ENCODE measurements around the gene TPRN.

The TPRN gene

GRCh38 chr9:137188086-137188489, 12.5 kb downstream of the TPRN start:
- no peak for DNase-seq

GRCh38 chr9:137187386-137187785, 13.2 kb downstream of the TPRN start:
- DNase-seq: no peak

GRCh38 chr9:137186385-137186784, 14.2 kb downstream of the TPRN start:
- no peak for DNase-seq

DNA sequence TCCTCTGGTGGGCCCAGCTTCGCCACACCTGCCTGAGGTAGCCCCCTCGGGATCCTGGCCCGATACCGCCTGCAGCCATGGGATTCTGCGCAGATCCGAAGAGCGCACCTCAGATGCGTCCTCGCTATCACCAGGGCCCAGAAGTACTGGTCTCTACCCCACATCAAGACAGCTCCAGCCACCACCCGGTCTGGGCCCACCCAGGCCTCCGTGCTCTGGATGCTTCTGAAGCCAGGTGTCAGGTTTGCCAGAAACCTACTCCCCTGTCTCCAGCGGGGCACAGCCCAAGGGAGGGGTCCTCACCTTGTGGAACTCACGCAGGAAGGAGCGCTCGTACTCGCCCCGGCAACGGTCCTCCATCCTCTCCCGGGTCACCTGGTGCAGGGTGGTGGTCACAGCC, 14.6 kb downstream of the TPRN start:
- DNase-seq: no peak

DNA sequence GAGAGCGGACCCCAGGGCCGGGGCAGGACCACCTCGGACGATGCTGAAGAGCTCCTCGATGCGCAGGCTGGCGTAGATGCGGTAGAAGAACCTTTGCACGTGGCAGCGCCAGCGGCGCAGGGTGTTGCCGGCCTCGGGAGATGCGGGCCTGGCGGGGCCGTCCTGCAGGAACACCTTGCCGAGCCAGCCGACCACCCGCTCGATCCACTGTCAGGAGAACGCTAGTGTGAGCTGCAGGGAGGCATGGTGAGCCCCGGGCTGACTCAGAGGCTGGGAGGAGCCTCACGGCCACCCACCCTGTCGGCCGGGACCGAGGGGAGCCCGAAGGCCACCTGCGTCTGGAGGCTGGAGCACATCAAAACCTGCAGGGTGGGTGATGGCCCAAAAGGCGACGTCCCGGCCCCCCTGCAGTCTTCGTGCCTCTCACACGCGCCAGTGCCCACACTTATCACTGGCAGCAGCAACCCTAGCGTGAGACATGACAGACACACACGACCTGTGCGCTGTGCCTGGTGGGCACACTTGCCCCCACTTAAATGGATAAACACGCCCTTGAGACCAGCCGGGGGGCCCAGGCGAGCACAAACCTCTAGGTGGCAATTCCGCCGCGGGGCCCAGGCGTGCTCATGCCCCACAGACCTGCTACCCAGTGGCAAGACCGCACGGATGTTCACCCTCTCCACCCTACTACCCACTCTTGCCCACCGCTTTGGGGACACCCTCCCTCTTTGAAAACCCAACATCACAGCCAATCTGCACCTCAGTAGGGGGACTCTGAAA, 15.5 kb downstream of the TPRN start:
- DNase-seq: no peak

- DNase-seq: no peak
Measured at GRCh38 chr9:137183980-137184595, 16.5 kb downstream of the TPRN start.

DNA sequence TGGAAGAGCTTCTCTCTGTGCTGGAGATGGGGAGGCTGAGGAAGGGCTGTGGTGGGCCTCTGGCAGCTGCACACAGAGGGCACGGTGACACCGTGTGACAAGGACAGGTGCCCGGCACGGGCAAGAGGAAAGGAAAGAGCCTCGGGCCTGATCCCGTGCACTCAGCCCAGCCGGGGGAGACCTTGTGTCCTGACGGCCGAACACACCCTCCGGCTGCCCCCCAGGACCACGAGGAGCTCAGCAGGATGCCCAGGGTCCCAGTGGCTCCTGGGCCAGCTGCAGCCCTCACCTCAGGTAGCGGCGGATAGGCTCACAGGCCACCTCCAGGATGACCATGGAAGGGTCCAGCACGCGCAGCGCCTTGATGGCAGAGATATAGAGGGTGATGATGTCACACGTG, 17.7 kb downstream of the TPRN start:
- DNase-seq: no peak

DNA sequence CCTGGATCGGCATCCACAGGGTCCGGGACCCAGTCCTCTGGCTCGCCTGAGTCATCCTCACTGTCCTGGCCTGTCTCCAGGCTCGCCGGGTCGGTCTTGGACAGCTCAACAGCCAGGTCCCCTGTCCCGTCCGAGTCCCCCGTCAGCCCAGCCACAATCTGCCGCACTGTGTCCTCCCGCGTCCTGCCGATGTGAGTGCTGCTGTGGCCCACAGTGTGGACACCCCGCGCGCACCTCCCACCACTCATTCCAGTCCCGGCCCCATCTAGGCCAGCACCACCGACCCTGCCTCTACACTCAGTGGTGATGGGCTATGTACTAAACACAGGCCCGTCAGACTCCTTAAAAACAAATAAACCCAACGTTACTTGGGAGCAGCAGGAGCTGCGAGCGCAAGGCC, 18.9 kb downstream of the TPRN start:
- no peak for DNase-seq

DNA sequence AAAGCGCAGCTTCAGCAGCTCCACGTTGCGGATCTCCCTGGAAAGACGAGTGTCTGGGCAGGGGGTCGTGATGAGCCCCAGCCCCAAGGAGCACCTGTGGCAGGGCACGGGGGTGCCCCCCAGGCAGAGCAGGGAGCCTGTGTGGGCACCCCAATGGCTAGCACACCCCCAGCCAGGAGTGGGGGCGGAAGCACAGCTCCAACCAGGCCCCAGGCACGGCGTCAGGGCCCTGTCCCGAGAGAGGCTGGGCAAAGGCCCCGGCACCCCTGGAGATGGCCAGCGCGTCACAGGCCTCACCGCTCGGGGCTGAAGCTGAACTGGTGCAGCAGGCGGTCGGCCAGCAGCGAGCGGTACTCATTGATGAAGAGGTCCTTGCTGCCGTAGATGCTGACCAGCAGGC, 20.1 kb downstream of the TPRN start:
- DNase-seq: no peak

DNA sequence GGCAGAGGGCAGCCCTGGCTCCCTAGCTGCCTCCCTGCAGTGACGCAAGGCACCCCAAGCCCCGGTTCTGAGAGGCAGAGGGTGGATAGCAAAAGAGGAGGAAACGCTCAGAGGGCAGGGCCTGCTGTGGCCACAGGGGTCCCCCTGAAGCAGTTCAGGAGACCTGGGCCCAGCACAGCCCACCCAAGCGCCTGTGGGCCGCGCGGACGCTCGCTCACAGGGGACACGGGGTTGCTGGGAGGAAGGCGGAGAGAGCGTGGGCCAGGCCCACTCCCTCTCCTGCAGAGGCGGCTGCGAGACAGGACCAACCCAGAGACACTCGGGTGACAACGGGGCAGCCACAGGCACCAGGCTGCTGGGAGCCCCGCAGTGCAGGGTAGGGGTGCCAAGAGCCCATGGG, 20.8 kb downstream of the TPRN start:
- no peak for DNase-seq

DNA sequence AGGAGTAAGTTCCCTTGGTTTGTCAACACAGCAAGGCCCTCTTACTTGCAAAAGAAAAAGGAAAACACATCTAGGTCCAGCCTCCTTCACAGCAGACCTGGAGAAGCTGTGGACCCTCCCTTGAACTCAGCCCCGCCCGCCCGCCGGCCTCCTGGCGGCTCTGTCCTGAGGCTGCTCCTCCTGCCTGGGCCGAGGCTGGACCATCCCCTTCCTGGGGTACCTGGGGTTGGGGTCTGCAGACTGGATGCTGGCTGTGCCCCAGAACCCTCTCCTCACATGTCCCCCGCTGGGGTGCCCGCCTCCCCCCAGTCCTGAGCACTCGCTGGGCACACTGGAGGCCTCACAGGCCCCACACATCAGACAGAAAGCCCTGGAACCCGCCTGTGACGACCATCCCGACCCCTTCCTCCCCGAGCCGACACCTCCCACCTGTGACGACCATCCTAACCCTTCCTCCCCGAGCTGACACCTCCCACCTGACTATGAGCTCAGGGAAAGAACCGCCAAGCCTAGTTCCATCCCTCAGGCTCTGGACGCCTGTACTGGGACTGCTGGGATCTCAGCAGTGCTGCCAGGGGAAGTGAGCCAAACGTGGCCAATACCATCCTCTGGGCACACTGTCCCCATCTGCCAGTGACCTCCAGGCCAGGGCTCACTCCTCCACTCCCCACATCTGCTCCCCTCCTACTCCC, 21.5 kb downstream of the TPRN start:
- no peak for DNase-seq

GRCh38 chr9:137178201-137178938, 22.2 kb downstream of the TPRN start:
- DNase-seq: no peak

DNA sequence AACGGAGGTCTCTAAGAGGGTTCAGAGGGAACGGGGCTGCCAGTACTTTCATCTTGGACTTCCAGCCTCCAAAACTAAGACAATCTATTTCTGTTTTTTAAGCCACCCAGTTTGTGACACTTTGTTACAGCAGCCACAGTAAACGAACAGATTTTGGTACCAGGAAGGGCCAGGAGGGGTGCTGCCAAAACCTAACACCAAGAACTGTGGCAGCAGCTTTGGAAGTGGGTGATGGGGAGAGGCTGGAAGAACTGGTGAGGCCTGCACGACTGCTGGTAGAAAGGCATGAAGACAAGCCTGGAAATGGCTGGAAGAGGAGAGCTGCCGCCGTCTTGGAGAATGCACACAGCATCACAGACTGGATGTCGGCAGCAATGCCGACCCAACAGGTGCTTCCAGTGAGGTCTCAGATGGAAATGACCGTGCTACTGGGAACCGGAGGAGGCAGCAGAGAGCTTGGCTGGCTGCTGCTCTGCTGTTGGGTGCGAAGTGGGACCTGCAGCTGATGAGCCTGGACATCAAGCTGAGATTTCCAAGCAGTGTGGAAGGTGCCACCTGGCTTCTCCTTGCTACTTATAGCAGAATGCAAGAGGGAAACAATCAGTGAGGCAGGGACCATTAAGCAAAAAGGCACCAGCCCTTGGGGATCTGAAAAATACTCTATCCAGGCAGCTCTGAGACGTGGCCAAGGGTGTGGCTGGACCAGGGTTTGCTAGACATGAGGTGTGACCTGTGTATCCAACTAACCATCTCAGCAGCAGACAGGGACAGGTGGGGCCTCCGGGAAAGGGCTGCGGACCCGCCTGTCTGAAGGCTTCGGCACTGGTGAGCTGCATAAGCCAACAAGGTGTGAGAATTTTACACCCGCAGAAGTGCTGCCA, 24.0 kb downstream of the TPRN start:
- DNase-seq: peak; percentile 69

DNA sequence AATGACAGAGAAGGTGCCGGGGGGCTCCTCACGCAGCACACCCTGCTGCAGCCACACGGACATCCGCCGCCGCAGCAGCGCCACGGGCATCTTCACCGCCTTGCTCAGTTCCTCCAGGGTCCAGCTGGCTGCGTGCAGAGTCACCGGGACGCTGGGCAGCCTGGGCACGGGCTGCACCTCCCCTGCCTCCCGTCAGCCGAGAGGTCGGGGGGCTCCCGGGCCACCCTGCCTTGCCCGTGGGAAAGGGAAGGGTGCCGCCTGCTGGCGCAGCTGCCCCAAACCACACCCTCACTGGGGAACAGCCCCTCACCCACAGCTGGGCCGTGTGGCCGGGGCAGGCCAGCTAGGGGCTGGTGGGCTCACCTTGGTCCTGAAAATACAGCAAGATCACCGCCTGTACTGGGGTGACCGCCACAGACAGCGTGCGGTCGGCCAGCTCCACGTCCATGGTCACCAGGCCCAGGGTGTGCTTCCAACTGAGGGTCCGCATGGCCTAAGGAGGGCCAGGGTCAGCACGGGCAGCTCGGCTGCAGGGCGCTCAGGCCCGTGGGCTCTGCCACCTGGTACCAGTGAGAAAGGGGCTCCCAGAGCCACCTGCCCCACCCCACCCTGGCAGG, 25.1 kb downstream of the TPRN start:
- DNase-seq: no peak

DNA sequence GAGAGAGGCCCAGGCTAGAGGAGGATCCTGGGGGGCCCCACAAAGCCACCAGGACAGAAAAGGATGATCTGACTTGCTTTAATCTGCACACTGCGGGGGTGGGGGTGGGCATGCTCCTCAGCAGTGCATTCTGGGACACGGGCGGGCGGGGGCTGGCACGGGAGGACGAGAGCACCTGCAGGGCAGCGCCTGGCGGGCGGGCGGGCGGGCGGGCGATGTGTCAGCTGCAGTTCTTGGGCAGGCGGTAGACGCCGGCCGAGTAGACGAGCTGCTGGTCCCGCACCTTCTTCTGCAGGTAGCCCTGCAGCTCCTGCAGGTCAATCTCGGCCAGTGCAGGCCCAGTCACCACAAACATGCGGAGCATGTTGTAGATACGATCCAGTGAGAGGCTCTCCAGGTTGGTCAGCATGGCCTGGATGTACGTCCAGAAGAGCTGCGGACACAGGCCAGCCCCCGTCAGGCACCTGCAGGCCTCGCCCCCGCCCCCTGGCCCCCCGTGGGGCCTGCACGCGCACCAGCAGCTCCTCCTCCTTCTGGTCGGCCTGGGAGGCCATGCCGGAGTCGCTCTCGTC, 25.7 kb downstream of the TPRN start:
- DNase-seq: no peak

GRCh38 chr9:137173796-137174664, 26.5 kb downstream of the TPRN start:
- DNase-seq: no peak

DNA sequence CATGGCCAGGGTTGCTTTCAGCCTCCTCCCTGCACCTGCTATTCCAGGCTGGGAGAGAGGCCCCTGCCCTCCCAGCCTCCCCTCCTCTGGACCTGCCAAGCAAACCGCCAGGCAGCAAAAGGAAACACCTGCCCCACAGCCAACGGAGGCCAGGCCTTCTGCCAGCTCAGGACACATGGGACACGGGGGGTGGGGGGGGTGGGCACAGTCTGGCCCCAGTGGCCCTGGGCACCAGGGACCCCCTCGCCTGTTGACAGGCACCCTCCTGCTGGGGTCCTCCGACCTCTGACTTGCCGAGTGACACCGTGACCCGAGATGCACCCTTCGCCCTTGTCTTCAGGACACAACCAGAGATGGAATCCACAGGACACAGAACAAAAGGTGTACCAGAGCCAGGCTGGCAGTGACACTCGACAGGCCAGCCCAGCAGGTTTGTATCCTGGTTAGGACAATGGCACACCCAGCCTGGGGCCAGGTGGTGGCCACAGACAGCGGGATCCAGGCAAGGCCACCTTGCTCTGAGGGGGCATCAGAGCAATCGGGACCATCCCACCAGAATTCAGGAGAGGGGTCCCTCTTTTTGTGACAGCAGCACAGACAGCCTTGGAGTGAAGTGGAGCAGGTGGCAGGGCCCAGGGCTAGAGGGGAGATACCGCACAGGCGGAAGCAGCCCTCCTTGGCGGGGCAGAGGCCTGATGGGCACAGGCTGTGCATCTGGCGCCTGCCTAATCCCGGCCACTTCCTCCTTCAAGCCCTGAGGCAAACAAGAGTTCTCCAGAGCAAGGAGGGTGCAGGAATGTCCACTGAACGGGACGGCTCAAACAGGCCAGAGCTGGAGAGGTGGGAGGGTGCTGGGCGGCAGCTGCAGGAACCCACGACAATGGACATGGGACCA, 27.4 kb downstream of the TPRN start:
- no peak for DNase-seq

DNA sequence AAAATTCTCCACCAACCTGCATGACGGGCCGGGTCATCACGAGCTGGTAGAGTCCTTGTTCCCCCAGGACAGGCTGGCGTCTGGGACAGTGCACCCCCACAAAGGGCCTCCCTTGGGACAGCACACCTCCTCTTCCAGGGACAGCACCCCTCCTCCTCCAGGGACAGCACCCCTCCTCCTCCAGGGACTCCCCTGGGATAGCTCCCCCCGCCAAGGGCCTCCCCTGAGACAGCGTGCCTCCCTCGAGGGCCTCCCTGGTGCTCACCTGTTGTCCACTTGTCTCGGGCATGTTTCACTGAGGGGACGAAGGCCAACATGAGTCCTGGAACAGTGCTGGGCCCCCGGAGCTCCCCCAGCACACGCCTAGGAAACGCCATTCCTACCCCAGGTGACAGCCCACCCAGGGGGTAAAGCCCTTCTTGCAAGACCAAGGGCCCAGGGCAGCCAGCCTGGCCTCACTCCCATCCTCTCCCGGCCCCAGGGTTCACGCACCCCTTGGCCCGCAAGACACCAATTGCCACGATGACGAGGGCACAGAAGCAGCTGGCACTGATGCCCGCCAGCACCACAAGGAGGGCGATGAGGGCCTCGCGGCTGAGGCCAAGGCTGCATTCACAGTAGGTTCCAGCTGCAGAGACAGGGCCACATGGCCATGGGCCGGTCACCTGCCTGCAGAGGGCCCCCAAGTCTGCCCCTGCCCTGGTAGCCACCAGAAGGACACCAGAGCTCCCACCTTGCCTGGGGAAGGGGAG, 29.2 kb downstream of the TPRN start:
- no peak for DNase-seq

All from activated effector memory CD4-positive, alpha-beta T cell treated with anti-CD3 and anti-CD28 coated beads, Interleukin-2, amount 50 U/mL, for 16 hours (primary cell).